Stimulated activated CD4-positive, alpha-beta T cell treated with anti-CD3 and anti-CD28 coated beads, TNF-alpha, amount 100 ng/mL, for 24 hours (primary cell): ENCODE data around the gene GNMT.

Source experiments
- DNase-seq, 3 experiments: peaks; one replicate each; pipeline ENCODE4 v3.0.0-alpha.2; 2020; ENCODE audit warnings: low read depth in 3 of 3

Gene GNMT

DNA sequence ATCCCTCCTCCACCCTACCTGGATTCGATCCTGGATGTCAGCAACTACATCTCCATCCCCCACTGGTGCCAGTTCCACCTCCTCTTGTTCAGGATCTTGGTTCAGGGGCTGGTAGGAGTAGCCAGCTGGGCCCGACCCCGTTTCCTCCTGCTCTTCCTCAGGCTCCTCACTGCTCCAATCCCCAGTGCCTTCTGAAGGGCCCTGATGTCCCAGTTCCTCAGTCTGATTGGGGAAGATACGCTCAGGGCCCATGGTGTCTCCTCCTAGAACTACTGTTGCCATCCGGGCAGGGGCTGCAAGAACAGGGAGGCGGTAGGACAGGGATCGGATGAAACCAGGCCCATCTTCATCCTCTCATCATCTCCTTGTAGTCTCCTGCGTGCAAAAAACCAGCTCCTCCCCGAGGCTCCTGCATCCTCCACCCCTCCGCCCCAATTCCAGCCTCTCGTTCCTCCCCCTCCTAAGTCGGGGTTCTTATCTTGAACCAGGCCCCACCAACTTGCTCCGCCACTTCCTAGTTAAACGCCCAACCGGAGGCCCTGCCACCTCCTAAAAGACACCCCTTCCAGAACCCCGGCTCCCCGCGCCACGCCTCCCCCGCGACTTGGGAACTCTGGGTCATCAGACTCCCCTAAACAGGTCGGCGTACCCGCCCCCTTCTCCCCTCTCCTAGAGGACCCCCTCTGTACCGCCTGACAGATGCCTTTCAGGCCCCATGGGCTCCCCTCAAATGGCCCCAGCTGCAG is 52.7 kb downstream of the GNMT start:
- no peak for DNase-seq
